Measurements from ENCODE around the gene IREB2.
"Not testable (repeated sequence)": the region's sequence is repeated elsewhere in the genome, so short reads cannot be mapped to it uniquely, and the experiment has no call there.

The IREB2 gene

GRCh38 chr15:78481917-78482316 is 43.9 kb downstream of the IREB2 start:
- no peak for DNase-seq (ENCODE audit: low spot score)

- DNase-seq (ENCODE audit: low spot score) = no peak
Measured at GRCh38 chr15:78492872-78493271, 54.9 kb downstream of the IREB2 start.

- no peak for DNase-seq (ENCODE audit: low spot score)
Measured at GRCh38 chr15:78501857-78502256, 63.8 kb downstream of the IREB2 start.

- no peak for DNase-seq (ENCODE audit: low spot score)
Measured at GRCh38 chr15:78502641-78503040, 64.6 kb downstream of the IREB2 start.

GRCh38 chr15:78506971-78507830 is 69.2 kb downstream of the IREB2 start, which contains the start of gene HYKK:
TSS of gene HYKK (plus strand) at chr15:78507577. CDS start at chr15:78513089, 5,512 bp downstream.
- DNase-seq (ENCODE audit: low spot score) = peak; percentile 79

GRCh38 chr15:78507831-78508160 is 69.8 kb downstream of the IREB2 start:
- no peak for DNase-seq (ENCODE audit: low spot score)

GRCh38 chr15:78508272-78508671 is 70.3 kb downstream of the IREB2 start:
- no peak for DNase-seq (ENCODE audit: low spot score)

- no peak for DNase-seq (ENCODE audit: low spot score)
Measured at GRCh38 chr15:78509726-78510312, 71.8 kb downstream of the IREB2 start.

GRCh38 chr15:78520035-78520434 is 82.0 kb downstream of the IREB2 start:
- DNase-seq (ENCODE audit: low spot score) = not testable (repeated sequence)

GRCh38 chr15:78524230-78524629 is 86.2 kb downstream of the IREB2 start:
- DNase-seq (ENCODE audit: low spot score) = no peak

GRCh38 chr15:78527325-78527724 is 89.3 kb downstream of the IREB2 start:
- DNase-seq (ENCODE audit: low spot score) = no peak

GRCh38 chr15:78533331-78533730 is 95.3 kb downstream of the IREB2 start:
- no peak for DNase-seq (ENCODE audit: low spot score)

- DNase-seq (ENCODE audit: low spot score) = no peak
Measured at GRCh38 chr15:78536134-78536533, 98.1 kb downstream of the IREB2 start.

- no peak for DNase-seq (ENCODE audit: low spot score)
Measured at GRCh38 chr15:78537266-78537905, 99.4 kb downstream of the IREB2 start.

- DNase-seq (ENCODE audit: low spot score) = no peak
Measured at GRCh38 chr15:78538358-78538757, 100.3 kb downstream of the IREB2 start.

- not testable (repeated sequence) for DNase-seq (ENCODE audit: low spot score)
Measured at GRCh38 chr15:78539464-78540140, 101.6 kb downstream of the IREB2 start.

- peak; percentile 92 for DNase-seq (ENCODE audit: low spot score)
Measured at GRCh38 chr15:78540141-78540870, 102.3 kb downstream of the IREB2 start, which contains the start of gene PSMA4. TSS of gene PSMA4 (plus strand) at chr15:78540444. CDS start at chr15:78541928, 1,484 bp downstream.

- DNase-seq (ENCODE audit: low spot score) = no peak
Measured at GRCh38 chr15:78540871-78541743, 103.1 kb downstream of the IREB2 start.

GRCh38 chr15:78541744-78542034 is 103.7 kb downstream of the IREB2 start:
- no peak for DNase-seq (ENCODE audit: low spot score)

GRCh38 chr15:78542647-78543046 is 104.6 kb downstream of the IREB2 start:
- DNase-seq (ENCODE audit: low spot score) = no peak

GRCh38 chr15:78550194-78550593 is 112.2 kb downstream of the IREB2 start:
- no peak for DNase-seq (ENCODE audit: low spot score)

Measured in CD4-positive, alpha-beta T cell treated with Interleukin-15 for 4 hours (primary cell).